Hepatocyte (in vitro differentiated cells): ENCODE results near the gene BRD4.

ENCODE experiments used
- CTCF ChIP-seq: fragments of 200-600 bp; sonication (generic); IDR thresholded peaks from 2 replicates; pipeline ENCODE4 v1.5.1; 2016; ENCODE audit warnings: antibody characterized with exemption, mild to moderate bottlenecking; ENCODE audit not compliant: poor library complexity
- EZH2phosphoT487 ChIP-seq: fragments of 200-600 bp; sonication (generic); IDR thresholded peaks from one replicate; pipeline ENCODE4 v1.6.1; 2018; ENCODE audit warnings: antibody characterized with exemption, mild to moderate bottlenecking, low read depth, moderate library complexity; ENCODE audit not compliant: unreplicated experiment, severe bottlenecking

GRCh38 chr19:15225760-15226159 is 106.6 kb downstream of the BRD4 start:
- TF ChIP-seq EZH2phosphoT487 (no peak), CTCF (no peak)
